T47D (cell line): ENCODE measurements around the gene BRD1.

Source experiments
- DNase-seq, 2 experiments: peaks; one replicate each; pipeline versions ENCODE4 v3.0.0 to v3.0.0-alpha.2; 2011 to 2012; ENCODE audit warnings: low read depth in 1 of 2, low spot score in 1 of 2
- JUND ChIP-seq: IDR thresholded peaks from 2 replicates; pipeline ENCODE4 v1.6.1; 2012; ENCODE audit warnings: low read depth
- in situ Hi-C: cut with HindIII; loops from 2 replicates; pipeline ENCODE4 v1.10.0; 2016; ENCODE audit warnings: low sequenced_read_pairs, low pct_unique_long_range_greater_than_20kb

BRD1 gene

DNA sequence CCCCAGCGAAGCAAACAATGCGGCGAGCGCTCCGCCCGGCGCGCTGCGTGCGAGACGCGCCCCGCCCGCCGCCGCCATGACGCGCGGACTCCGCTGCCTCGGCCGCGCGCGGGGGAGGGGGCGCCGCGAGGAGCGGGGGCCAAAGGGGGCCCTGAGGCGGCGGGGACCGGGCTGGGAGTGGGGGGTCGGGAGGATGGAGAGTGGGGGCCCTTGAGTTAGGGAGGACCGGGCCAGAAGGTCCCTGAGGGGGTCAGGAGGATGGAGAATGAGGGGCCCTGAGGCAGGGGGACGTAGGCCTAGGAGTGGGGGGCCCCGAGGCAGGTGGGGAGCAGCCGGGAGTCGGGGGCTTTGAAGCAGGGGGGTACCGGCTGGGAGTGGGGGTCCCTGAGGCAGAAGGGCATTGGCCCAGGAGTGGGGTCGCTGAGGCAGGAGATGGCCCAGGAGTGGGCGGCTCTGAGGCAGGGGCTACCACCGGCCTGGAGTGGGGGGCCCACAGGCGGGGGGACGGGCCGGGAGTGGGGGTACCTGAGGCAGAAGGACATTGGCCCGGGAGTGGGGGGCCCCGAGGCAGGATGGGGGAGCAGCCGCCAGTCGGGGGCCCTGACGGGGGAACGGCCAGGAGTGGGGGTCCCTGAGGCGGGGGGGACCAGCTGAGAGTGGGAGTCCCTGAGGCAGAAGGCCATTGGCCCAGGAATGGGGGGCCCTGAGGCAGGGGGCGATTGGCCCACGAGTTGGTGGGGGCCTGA is at the start of gene BRD1:
Gene BRD1, minus strand, starts transcription at position 21 of the 746 bp plus-strand sequence. CDS start 3,556 bp downstream, outside the sequence.
- in situ Hi-C loops: no loop called here
- peak; percentile 34 to 75 for DNase-seq
- TF ChIP-seq JUND: no peak

DNA sequence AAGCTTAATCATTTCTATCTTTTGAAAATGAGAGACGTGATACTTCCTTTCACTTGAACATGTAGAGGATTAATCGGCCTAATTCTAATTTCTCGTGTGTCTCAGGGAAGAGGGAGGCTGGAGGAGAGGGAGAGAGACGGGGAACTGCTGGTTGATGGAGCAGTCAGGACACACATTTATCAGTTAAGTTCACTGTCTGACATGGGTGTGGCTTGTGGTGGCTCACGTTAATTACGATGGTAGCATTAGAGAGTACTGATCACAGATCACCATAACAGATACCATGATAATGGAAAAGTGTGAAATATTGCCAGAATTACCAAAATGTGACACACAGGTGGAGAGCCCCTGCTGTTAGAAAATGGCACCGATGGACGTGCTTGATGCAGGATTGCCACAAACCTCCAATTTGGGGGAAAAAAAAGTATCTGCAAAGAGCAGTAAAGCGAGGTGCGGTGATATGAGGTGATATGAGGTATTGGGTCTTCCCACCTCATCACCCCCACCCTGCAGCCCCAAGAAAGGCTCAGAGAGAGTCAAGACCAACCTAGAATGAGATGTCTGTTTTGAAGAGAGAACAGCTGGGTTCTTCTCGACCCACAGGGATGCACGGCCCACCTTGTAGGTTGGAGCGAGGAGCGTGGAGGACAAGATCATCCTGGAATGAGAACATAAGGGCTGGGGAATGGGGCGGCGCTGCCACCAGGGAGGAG is 45.7 kb upstream of the BRD1 start:
- in situ Hi-C loops: no loop called here
- no peak for DNase-seq
- no peak for TF ChIP-seq JUND

DNA sequence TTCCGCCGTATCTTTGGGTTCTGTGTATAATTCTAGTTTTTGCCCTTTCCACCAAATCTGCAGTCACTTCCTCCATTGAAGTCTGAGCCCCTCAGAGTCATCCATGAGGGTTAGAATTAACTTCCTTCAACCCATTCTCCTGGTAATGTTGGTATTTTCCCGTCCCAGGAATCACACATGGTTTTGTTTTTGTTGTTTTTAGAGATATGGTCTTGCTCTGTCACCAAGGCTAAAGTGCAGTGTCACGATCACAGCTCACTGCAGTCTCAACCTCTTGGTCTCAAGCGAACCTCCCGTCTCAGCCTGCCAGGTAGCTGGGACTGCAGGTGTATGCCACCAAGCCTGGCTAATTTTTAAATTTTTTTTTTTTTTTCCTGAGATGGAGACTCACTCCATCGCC is 44.7 kb upstream of the BRD1 start:
- no peak for TF ChIP-seq JUND
- no peak for DNase-seq
- in situ Hi-C loops: no loop called here

DNA sequence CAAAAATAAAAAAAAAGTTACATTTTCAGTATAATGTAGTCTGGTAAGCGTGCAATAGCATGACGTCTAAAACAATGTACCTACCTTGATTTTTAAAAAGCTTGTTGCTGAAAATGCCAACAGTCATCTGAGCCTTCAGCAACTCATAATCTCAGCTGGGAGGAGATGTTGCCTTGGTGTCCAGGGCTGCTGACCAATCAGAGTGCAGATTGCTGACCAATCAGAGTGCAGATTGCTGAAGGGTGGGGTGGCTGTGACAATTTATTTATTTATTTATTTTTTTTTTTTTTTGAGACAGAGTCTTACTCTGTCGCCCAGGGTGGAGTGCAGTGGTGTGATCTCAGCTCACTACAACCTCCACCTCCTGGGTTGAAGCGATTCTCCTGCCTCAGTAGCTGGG is 43.8 kb upstream of the BRD1 start:
- no peak for TF ChIP-seq JUND
- in situ Hi-C loops: no loop called here
- DNase-seq: peak in 1 of 2 experiments; percentile 49

DNA sequence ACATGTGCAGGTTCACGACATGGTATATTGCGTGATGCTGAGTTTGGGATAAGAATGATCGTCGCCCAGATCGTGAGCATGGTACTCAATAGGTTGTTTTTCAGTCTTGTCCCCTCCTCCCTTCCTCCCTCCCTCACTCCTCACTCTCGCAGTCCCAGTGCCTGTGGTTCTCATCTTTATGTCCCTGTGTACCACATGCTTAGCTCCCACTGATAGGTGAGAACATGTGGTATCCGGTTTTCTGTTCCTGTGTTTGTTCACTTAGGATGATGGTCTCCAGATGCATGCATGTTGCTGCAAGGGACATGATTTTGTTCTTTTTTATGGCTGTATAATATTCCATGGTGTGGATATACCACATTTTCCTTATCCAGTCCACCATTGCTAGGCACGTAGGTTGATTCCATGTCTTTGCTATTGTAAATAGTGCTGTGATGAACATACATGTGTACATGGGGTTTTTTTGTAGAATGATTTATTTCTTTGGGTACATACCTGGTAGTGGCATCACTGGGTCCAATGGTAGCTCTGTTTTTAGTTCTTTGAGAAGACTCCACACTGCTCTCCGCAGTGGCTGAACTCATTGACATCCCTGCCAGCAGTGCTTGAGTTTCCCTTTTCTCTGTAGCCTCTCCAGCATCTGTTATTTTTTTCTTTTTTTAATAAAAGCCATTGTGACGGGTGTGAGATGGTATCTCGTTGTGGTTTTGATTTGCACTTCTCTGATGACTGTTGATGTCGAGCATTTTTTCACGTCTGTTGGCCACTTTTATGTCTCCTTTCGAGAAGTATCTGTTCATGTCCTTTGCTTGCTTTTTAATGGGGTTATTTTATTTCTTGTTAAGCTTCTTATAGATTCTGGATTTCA is 42.4 kb upstream of the BRD1 start:
- no peak for DNase-seq
- no peak for TF ChIP-seq JUND
- in situ Hi-C loops: no loop called here

DNA sequence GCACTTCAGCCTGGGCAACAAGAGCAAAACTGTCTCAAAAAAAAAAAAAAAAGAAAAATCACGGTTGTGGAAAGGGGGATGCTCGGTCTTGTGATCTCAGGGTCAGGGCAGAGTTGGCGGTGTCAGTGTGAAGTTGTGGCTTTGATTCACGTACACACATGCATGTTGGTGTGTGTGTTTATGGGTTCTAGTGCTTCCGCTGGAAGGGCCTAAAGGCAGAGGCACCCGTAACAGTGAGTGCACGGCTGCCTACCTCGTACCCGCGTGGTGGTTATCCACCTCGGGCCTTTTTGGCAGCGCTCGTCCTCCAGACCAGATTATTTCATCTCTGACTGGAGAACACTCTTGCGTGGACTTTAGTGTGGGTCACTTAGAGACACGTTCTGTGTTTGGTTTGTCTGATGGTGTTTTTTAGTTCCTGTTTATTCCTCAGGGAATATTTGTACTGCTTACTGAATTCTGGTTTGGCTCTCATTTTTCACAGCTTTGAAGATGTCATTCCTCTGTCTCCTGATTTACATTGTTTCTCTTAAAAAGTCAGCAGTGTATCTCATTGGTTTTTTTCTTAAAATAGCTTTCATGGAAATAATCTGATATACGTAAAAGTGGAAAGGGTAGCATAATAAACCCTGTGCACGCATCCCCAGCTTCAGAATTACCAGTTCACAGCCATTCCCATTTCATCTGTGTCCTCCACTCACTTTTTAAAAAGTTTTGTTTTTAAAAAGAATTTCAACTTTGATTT is 41.6 kb upstream of the BRD1 start:
- no peak for TF ChIP-seq JUND
- DNase-seq: no peak
- in situ Hi-C loops: no loop called here

DNA sequence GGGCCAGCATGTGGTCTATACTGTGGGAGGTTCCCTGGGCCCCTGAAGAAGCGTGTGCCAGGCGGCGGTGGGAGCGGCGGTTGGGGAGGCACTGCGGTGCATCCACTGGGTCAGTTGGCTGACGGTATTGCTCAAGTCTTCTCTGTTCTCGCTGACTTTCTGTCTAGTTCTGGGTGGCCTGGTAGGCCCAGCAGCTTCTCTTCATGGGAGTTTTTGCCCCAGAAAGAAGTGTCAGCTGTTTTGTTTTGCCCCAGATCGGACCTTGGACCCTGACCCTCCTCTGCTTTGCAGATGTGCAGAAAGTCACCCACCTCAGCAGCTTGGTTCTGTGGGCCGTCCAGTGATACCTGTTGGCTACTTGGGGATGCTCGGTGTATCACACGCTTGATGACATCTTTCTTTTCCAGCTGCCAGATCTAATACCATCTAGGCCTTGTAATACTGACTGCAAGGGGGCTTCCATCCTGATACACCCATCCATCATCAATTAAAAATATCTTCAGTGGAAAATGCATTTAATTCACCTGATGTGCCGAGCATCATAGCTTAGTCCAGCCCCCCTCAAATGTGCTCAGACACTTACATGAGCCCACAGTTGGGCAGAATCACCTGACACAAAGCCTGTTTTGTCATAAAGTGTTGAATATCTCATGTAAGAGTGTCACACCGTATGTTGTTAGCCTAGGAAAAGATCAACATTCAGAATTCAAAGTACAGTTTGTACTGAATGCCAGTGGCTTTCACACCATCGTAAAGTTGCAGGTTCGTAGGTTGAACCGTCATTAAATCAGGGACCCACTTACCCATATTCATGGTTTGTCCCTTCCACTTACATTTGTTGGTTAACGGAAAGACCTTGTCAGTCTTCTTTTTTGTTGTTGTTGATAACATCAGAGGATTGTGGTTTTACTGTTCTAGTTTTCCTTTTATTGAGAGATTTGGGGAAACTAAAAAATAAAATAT is 39.9 kb upstream of the BRD1 start:
- TF ChIP-seq JUND: no peak
- DNase-seq: no peak
- in situ Hi-C loops: no loop called here

DNA sequence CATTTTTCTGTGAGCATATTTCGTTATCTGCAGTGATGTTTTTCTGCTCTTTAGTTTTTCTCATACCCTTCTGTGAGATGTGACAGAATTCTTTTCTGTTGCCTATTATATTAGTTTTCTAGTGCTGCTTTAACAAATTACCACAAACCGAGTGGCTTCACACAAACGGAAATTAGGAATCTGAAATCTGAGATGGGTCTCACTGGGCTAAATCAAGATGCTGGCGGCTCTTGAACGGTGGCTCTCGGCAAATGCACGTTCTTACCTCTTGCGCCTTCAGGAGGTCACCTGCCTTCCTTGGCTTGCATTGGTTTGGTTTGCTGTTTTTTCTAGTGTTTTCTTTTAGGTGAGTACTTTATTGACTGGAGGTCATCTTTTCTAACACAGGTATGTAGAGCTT is 39.0 kb upstream of the BRD1 start:
- in situ Hi-C loops: no loop called here
- no peak for DNase-seq
- no peak for TF ChIP-seq JUND

DNA sequence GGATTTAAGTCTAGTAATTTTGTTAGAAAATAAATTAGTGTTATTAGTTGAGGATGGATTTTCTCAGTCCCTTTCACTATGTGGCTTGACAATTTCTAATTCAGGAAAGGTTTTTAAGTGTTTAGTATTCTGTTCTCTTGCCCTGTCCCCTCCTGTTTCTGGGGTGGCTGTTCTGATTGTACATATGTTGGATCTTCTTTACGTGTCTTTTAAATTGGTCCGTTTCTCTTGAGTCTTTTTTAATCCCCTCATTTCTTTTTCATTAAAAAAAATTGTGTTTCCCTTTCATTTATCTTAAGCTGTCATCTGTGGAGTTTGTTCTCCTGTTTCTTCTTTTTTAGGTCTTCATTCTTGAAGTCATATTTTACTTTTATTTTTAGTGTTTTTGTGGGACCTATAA is 38.5 kb upstream of the BRD1 start:
- TF ChIP-seq JUND: no peak
- in situ Hi-C loops: no loop called here
- no peak for DNase-seq

DNA sequence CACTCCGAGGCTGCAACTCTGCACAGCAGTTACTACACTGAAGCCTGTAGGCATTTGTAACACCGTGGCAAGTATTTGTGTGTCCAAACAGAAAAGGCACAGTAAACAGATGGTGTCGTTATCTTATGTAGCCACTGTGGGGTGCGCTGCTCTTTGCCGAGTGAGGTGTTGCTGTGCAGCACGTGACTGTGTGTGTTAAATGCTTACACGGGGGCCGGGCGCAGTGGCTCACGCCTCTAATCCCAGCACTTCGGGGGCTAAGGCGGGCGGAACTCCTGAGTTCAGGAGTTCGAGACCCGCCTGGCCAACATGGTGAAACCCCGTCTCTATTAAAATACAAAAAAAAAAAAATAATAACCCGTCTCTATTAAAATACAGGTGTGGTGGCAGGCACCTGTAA is 37.5 kb upstream of the BRD1 start:
- in situ Hi-C loops: no loop called here
- no peak for DNase-seq
- no peak for TF ChIP-seq JUND

DNA sequence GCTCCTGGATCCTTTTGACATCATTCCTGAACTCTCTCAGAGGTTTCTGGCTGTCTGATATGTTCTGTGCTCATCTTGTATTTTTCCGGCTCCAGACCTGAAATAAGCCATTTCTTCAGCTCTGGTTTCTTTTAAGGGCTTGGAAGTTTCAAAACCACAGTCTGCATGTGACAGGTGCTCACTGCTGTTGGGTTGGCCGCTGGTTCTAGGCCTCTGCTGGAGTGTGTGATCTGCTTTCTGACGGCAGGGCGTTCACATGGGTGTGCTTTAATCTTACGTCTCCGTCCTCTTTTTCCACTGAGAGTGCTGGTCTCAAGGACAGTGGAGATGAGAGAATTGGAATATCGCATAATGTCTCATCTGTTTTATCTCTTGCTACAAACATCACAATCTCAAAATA is 36.3 kb upstream of the BRD1 start:
- in situ Hi-C loops: no loop called here
- DNase-seq: no peak
- no peak for TF ChIP-seq JUND
